Activated T-cell treated with anti-CD3 and anti-CD28 coated beads, Interleukin-2, amount 50 U/mL, for 1 hour (primary cell): ENCODE results near the gene CPPED1.

Experiments
- DNase-seq: peaks from one replicate; pipeline ENCODE4 v3.0.0-alpha.2; 2020

Gene CPPED1

GRCh38 chr16:12628536-12628935 is 175.2 kb downstream of the CPPED1 start:
- no peak for DNase-seq

DNA sequence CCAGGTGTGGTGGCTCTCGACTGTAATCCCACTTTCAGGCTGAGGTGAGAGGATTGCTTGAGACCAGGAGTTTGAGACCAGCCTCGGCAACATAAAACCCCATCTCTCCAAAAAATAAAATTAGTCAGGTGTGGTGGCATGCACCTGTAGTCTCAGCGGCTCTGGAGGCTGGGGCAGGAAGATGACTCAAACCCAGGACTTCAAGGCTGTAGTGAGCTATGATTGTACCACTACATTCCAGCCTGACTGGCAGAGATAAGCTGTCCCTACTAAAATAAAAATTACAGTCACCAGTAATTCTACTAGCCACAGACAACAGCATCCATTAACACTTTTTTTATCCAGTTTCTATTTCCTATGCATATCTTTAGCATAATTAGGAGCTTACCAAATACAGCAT is 176.3 kb downstream of the CPPED1 start:
- no peak for DNase-seq

DNA sequence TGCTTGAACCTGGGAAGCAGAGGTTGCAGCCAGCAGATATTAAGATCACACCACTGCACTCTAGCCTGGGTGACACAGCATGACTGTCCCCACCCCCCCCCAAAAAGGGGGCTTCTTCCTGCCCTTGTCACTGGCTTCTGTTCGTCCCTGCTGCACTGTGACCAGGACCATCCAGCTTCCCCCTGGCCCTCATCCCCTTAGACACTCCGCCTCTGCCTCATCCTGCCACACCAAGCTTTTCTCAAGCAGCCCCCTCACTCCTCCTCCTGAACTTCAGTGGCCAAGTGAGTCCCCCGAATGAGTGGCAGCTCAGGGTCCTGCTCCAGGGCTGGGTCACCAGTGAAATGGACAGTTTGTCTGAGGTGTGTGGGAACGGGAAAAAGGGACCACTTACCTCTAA is 177.3 kb downstream of the CPPED1 start:
- DNase-seq = no peak

DNA sequence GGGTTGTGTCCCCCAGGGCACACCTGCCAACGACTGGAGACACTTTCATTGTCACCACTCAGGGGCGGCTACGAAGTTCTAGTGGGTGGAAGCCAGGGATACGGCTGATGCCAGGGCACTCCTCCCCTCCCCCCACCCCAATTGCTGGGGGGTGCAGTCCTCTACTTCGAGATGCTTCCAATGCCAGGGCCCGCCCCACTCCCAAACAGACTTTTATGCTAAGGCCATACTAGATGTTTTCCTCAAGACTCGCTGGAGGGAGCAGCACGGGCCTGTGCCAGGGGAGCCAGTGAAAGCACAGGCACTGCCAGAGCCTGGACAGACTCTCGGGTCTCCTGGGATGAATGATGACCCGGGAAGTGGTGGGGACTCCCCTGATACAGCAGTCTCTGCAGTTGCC is 178.0 kb downstream of the CPPED1 start:
- DNase-seq = no peak

DNA sequence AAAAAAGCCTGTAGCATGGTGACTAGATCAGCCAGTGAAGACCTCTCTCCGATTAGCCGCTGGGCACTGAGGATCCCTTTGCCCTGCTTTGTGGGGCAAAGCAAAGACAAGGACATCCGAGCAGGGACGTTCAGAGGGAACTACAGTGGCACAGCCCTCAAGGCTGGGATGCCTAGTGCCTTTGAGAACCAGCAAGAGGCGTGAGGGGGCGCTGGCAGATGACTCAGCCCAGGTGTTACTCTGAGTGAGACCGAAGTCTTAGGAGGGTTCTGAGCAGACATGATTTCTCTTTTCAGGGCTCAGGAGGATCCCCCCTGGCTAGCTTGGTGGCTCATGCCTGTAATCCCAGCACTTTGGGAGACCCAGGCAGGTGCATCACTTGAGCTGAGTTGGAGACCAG is 178.6 kb downstream of the CPPED1 start:
- no peak for DNase-seq

DNA sequence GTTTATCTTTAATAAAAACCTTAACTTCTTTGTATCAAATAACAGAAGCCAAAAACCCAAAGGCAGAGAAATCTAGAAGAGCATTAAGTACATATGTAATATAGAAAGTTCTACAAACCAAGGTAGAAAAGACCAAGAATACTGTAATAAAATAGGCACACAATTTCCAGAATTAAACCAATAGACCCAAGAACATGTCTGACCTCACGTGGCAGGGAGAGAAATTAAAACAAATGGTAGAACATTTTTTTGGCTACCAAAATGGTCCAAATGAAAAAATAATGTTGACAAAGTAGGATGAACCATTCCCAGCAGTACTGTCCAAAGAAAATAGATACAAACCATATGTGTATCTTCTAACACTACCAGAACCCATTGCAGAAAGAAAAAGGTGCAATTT is 183.5 kb downstream of the CPPED1 start:
- DNase-seq = no peak

DNA sequence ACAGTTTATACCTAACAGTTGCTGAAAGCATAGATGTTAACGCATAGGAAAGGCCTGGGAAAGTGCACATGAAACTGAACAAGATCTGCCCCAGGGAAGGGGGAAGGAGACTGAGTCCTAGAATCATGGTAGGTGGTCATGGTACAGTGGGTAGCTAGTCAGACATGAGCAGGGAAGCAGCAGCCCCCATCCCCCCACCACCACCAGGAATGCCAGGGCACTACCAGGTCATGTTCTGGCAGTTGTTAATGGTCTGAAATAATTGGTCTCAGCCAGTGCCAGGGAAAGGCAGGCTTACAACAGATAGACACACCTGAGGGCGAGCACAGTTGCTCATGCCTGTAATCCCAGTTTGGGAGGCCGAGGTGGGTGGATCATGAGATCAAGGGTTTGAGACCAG is 185.2 kb downstream of the CPPED1 start:
- no peak for DNase-seq

GRCh38 chr16:12617401-12617819 is 186.3 kb downstream of the CPPED1 start:
- DNase-seq = no peak

GRCh38 chr16:12614662-12615278 is 188.9 kb downstream of the CPPED1 start:
- DNase-seq = no peak

GRCh38 chr16:12613992-12614661 is 189.6 kb downstream of the CPPED1 start:
- no peak for DNase-seq

- no peak for DNase-seq
These were observed 190.3 kb downstream of the CPPED1 start for GRCh38 chr16:12613131-12613991.

DNA sequence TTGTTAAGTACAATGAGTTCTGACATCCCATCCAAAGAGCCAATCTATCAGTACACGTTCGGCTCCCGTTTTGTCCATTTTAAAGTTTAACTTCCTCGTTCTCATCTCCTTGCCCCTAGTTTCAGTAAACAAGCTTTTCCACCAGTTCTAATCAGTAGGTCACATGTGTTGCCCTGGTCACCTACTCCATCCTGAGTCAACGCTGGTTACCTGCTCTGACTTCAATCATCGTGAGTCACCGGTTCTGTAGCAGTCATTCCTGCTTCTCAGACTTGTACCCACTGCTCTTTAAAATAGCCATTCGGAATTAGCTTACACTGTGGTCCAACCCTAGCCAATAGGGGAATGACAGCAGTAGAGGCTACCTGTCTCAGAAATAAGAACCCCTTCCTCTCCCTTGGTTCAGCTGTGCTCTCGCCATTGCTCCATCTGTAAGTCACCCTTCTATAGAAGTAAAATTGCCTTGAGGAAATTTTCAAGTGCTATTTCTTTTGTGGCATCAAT is 191.0 kb downstream of the CPPED1 start:
- no peak for DNase-seq

- DNase-seq = no peak
These were observed 191.6 kb downstream of the CPPED1 start for GRCh38 chr16:12611916-12612597.

DNA sequence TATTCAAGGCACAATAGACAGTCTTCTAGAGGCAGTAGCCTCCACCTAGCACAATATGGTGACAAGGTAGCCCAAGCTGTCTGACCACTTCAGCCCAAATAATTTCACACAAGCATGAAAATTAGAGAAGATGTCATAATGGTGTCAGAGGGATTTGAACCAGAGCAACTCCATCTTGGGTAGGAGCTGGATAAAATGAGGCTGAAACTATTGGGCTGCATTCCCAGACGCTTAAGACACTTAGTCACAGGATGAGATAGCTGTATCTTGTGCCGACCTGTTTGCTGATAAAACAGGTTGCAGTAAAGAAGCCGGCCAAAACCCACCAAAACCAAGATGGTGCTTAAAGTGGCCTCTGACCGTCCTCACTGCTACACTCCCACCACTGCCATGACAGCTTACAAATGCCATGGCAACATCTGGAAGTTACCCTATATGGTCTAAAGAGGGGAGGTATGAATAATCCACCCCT is 192.6 kb downstream of the CPPED1 start:
- no peak for DNase-seq

DNA sequence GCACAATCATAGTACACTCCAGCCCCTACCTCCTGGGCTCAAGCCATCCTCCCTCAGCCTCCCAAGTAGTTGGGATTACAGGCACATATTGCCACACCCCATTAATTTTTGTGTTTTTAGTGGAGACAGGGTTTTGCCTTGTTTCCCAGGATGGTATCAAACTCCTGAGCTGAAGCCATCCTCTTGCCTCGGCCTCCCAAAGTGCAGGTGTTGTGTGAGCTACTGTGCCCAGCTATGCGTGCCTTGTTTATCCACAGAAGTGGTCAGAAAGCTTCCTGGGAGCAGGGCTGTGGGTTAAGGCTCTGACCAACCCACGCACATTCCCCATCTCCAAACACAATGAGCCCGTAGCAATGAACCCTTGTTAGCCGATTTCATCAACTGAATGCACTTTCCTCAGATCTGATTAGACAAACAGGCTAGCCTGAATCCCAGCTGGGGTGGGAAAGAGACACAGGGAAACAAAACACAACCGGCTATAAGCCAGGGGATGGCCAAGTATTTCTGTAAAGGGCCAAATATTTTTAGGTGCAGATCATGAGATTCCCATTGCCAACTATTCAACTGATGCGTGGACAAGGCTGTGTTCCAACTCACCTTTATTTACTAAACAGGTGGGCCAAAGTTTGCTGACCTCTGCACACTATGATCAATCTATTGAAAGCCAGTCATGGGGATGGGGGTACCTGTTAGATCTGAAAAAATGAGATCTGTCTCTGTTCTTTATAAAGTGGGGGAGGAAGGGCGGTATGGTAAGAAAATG is 193.6 kb downstream of the CPPED1 start:
- no peak for DNase-seq
